ENCODE data around the gene C10orf143.

The C10orf143 gene

GRCh38 chr10:130023454-130024230 is 87.0 kb downstream of the C10orf143 start:
- no peak overlapping the region for H3K4me3 ChIP-seq (ENCODE audit: control insufficient read depth, low read depth, low read length)
- TF ChIP-seq CTCF (conservative IDR thresholded peaks at IDR 0.05; ENCODE audit: control insufficient read depth, insufficient read depth, low read depth, low read length) = no peak
- no peak for DNase-seq (ENCODE audit: low read depth)

- peak; percentile 93 for DNase-seq (ENCODE audit: low read depth)
- TF ChIP-seq CTCF (conservative IDR thresholded peaks at IDR 0.05; ENCODE audit: control insufficient read depth, insufficient read depth, low read depth, low read length) = no peak
- no peak overlapping the region for H3K4me3 ChIP-seq (ENCODE audit: control insufficient read depth, low read depth, low read length)
Measured at GRCh38 chr10:130022511-130023299, 87.9 kb downstream of the C10orf143 start.

- no peak for TF ChIP-seq CTCF (conservative IDR thresholded peaks at IDR 0.05; ENCODE audit: control insufficient read depth, insufficient read depth, low read depth, low read length)
- H3K4me3 ChIP-seq (ENCODE audit: control insufficient read depth, low read depth, low read length) = no peak overlapping the region
- DNase-seq (ENCODE audit: low read depth) = no peak
Measured at GRCh38 chr10:130022086-130022485, 88.5 kb downstream of the C10orf143 start.

DNA sequence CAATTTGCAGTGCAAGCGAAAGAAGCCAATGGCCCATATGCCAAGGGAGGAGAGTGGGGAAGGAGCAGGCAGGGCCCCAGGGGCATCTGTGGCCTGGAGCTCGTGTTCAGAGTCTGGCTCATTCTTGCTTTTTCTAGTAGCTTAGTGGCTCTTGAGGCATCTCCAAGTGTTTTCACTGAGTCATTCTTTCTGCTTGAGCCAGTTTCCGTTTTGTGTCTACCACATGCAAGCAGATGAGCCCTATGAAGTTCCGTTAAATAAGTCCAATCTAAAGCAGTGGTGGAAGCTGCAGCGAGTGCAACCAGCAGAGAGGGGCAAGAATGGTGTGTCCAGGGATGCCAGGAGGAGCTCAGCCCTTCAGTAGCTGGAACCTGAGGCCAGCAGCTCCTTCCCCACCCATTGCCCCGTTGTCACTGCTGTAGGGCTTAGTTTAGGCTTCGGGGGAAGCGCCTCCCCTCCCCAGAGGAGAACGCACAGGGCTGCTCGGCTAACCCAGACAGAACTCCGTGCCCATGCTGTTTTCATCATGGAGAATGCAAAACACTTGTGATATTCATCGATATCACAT is 89.2 kb downstream of the C10orf143 start:
- DNase-seq (ENCODE audit: low read depth) = peak; percentile 95
- no peak for TF ChIP-seq CTCF (conservative IDR thresholded peaks at IDR 0.05; ENCODE audit: control insufficient read depth, insufficient read depth, low read depth, low read length)
- H3K4me3 ChIP-seq (ENCODE audit: control insufficient read depth, low read depth, low read length) = no peak overlapping the region

DNA sequence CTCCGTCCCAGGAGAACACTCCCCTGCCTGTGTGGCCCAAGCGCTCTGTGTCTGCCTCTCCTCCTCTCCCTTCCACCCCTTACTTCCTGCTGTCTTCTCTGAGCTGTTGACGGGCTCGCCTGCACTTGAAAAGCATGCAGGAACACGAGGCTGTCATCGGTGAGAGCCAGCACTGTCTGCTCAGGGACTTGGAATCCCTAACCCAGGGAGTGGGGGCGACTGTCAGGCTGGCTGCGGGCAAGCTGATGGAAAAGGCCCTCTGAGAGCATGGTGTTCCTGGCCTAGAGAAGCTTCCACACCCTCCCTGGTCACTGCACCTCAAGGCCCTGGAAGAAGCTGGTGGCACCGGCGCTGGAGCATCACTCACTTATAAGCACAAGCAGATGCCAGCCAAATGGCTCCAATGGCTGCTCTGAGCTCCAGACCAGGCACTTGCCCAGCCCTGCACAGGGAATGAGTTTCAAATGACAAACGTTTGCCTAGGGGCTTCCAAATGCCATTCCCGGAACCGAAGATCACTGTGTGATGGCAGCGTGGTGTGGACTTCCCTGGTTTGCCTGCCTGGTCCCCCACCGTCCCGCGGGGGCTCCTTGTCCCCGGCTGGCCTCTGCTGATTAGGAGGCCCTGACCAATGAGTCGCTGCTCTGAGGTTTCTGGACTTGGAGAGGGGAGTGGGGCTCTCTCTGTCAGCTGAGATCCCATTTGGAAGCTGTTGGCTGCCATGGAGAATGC is 89.8 kb downstream of the C10orf143 start:
- DNase-seq (ENCODE audit: low read depth) = peak; percentile 18
- H3K4me3 ChIP-seq (ENCODE audit: control insufficient read depth, low read depth, low read length) = no peak overlapping the region
- no peak for TF ChIP-seq CTCF (conservative IDR thresholded peaks at IDR 0.05; ENCODE audit: control insufficient read depth, insufficient read depth, low read depth, low read length)

- DNase-seq (ENCODE audit: low read depth) = no peak
- TF ChIP-seq CTCF (conservative IDR thresholded peaks at IDR 0.05; ENCODE audit: control insufficient read depth, insufficient read depth, low read depth, low read length) = no peak
- no peak overlapping the region for H3K4me3 ChIP-seq (ENCODE audit: control insufficient read depth, low read depth, low read length)
Measured at GRCh38 chr10:130018730-130019185, 91.9 kb downstream of the C10orf143 start.
